Smooth muscle cell (in vitro differentiated cells): Measurements from ENCODE around the gene RPS27L. TPM values are rescaled to one million over a fixed set of nuclear protein-coding genes. Genes with fewer than 3 reads are reported as not detected.

Experiments used
- DNase-seq: peaks from one replicate; lab custom pipeline; 2025; ENCODE audit not compliant: unreplicated experiment; lab: John Stamatoyannopoulos, UW
- H2AFZ ChIP-seq: fragments of 200-600 bp; sonication (generic); 2 replicates; pipeline ENCODE4 v1.6.0; 2016; ENCODE audit warnings: antibody characterized with exemption, low read depth, mild to moderate bottlenecking
- H3F3A ChIP-seq: fragments of 200-600 bp; sonication (generic); 2 replicates; pipeline ENCODE4 v1.6.0; 2017; ENCODE audit warnings: antibody characterized with exemption, low read depth
- H3K27ac ChIP-seq: fragments of 200-600 bp; sonication (generic); 2 replicates; pipeline ENCODE4 v1.5.1; 2016; ENCODE audit warnings: low read depth, mild to moderate bottlenecking
- H3K27me3 ChIP-seq: fragments of 200-600 bp; sonication (generic); 2 replicates; pipeline ENCODE4 v1.6.1; 2016; ENCODE audit warnings: low read depth, mild to moderate bottlenecking
- H3K36me3 ChIP-seq: fragments of 200-600 bp; sonication (generic); 2 replicates; pipeline ENCODE4 v1.5.1; 2016; ENCODE audit warnings: low read depth
- H3K4me1 ChIP-seq: fragments of 200-600 bp; sonication (generic); 2 replicates; pipeline ENCODE4 v1.5.1; 2016; ENCODE audit warnings: low read depth
- H3K4me2 ChIP-seq: fragments of 200-600 bp; sonication (generic); 2 replicates; pipeline ENCODE4 v1.6.0; 2016; ENCODE audit warnings: mild to moderate bottlenecking
- H3K4me3 ChIP-seq: fragments of 200-600 bp; sonication (generic); 2 replicates; pipeline ENCODE4 v1.5.1; 2016; ENCODE audit warnings: mild to moderate bottlenecking
- H3K79me2 ChIP-seq: fragments of 200-600 bp; sonication (generic); 2 replicates; pipeline ENCODE4 v1.6.0; 2016; ENCODE audit warnings: low read depth, mild to moderate bottlenecking
- H3K9ac ChIP-seq: fragments of 200-600 bp; sonication (generic); 2 replicates; pipeline ENCODE4 v1.6.0; 2016; ENCODE audit warnings: low read depth
- H3K9me3 ChIP-seq: fragments of 200-600 bp; sonication (generic); replicated peaks from 2 replicates; pipeline ENCODE4 v1.5.1; 2016; ENCODE audit warnings: low read depth
- H4K20me1 ChIP-seq: fragments of 200-600 bp; sonication (generic); 2 replicates; pipeline ENCODE4 v1.6.0; 2016; ENCODE audit warnings: low read depth
- WGBS: methylation state at CpG from one replicate; pipeline ENCODE4 v1.1.7; 2016; ENCODE audit warnings: low lambda C conversion rate; 5-methylcytosine and 5-hydroxymethylcytosine counted together
- polyA plus RNA-seq: library from polyadenylated mRNA; unstranded; fragments of >200 nt; fragmentation: Nextera tagmentation; extraction: Ambion mirVana; gene quantifications from 2 replicates; pipeline ENCODE4 v1.2.1, GENCODE V29; 2016
- total RNA-seq: library from RNA; depleted of rRNA; stranded (reverse); fragments of >200 nt; gene quantifications from 2 replicates; pipeline ENCODE4 v1.2.3, GENCODE V29; 2014
- TF ChIP-seq, protein P1 (sequence below): fragments of 200-600 bp; sonication (generic); IDR thresholded peaks from 2 replicates; pipeline ENCODE4 v1.5.1; 2017; ENCODE audit warnings: borderline replicate concordance, mild to moderate bottlenecking, antibody characterized with exemption; ENCODE audit not compliant: insufficient read depth, poor library complexity, severe bottlenecking

The RPS27L gene
- total and polyA plus RNA-seq, 2 experiments from 2014 or later = 180 to 641 TPM

DNA sequence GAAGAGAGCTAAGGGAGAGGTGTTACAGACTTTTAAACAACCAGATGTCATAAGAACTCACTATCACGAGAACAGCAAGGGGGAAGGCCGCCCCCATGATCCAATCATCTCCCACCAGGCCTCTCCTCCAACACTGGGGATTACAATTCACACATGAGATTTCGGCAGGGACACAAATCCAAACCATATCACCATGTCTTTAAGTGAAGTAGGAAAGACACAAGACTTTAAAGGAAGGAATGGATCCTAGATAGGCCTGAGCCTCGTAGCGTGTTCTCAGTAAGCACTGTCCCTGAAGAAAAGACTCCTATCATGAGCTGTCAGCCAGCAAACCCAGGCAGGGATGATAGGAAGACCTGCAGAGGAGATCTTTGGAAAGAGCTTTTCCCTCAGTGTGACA lies 15.1 kb upstream of the RPS27L start:
- H3K4me1 ChIP-seq = peaks cover 8% of the 10 kb centered on the region
- no peak overlapping the region for H3K9ac ChIP-seq
- TF ChIP-seq, protein P1, sequence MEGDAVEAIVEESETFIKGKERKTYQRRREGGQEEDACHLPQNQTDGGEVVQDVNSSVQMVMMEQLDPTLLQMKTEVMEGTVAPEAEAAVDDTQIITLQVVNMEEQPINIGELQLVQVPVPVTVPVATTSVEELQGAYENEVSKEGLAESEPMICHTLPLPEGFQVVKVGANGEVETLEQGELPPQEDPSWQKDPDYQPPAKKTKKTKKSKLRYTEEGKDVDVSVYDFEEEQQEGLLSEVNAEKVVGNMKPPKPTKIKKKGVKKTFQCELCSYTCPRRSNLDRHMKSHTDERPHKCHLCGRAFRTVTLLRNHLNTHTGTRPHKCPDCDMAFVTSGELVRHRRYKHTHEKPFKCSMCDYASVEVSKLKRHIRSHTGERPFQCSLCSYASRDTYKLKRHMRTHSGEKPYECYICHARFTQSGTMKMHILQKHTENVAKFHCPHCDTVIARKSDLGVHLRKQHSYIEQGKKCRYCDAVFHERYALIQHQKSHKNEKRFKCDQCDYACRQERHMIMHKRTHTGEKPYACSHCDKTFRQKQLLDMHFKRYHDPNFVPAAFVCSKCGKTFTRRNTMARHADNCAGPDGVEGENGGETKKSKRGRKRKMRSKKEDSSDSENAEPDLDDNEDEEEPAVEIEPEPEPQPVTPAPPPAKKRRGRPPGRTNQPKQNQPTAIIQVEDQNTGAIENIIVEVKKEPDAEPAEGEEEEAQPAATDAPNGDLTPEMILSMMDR = no peak
- no peak overlapping the region for H3K27ac ChIP-seq
- H3K4me2 ChIP-seq = no peak overlapping the region
- H3K9me3 ChIP-seq = no peaks in the 10 kb centered on the region
- H2AFZ ChIP-seq = no peak overlapping the region
- whole genome bisulfite sequencing = 88% methylated on average over 5 of the region's 5 CpGs
- H3K36me3 ChIP-seq = no peaks in the 10 kb centered on the region
- H4K20me1 ChIP-seq = no peaks in the 10 kb centered on the region
- no peaks in the 10 kb centered on the region for H3F3A ChIP-seq
- H3K4me3 ChIP-seq = no peak overlapping the region
- no peaks in the 10 kb centered on the region for H3K79me2 ChIP-seq
- no peak for DNase-seq
- H3K27me3 ChIP-seq = no peaks in the 10 kb centered on the region

DNA sequence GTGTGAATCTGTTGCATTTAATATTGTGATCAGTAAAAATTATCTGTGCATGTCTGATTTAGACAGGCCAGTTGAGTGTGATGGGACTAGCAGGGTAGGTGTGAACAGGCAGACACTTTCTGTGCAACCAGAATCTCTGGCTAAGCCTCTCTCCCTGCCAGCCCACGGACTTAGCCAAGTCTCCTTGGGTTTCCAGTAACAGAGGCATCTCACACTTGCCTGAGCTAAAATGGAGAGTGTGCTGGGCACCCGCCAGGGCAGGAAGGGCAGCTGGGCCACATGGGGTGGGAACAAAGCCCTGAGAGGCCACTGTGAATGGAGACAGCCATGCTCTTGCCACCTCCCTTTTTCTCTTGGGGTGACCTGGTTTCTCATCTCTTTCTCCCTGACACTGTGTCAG lies 12.5 kb upstream of the RPS27L start:
- H3K9me3 ChIP-seq = no peaks in the 10 kb centered on the region
- no peaks in the 10 kb centered on the region for H3K79me2 ChIP-seq
- WGBS = 90% methylated on average over 2 of the region's 2 CpGs
- no peak overlapping the region for H3K4me3 ChIP-seq
- H3K36me3 ChIP-seq = no peaks in the 10 kb centered on the region
- no peak overlapping the region for H3K4me2 ChIP-seq
- H3K27me3 ChIP-seq = no peaks in the 10 kb centered on the region
- H2AFZ ChIP-seq = no peak overlapping the region
- TF ChIP-seq, protein P1 = no peak
- no peaks in the 10 kb centered on the region for H4K20me1 ChIP-seq
- H3K27ac ChIP-seq = no peak overlapping the region
- H3K9ac ChIP-seq = no peak overlapping the region
- no peaks in the 10 kb centered on the region for H3F3A ChIP-seq
- H3K4me1 ChIP-seq = peaks cover 8% of the 10 kb centered on the region
- DNase-seq = no peak

DNA sequence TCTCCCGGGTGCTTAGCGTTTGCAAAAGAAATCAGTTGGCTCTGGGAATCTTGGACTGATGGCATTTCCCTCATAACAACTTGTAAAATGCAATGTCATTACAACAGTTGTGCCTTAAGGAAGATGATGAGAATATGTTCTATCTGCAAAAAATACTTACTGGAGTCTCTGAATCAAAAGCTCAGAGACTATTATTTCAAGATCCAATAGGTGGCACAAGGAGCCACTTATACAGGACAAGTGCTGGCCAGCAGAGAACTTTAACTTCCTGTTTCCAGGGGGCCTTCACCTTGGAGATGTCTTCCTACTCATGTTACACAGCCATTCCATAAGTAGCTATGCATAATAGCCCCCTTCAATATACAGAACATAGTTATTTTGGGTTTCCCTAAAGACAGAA lies 8.9 kb upstream of the RPS27L start:
- Histone ChIP-seq H4K20me1 (no peaks in the 10 kb centered on the region), H3F3A (no peaks in the 10 kb centered on the region), H3K36me3 (no peaks in the 10 kb centered on the region), H3K79me2 (no peaks in the 10 kb centered on the region), H3K4me2 (no peak overlapping the region), H2AFZ (no peak overlapping the region), H3K4me3 (no peak overlapping the region), H3K27ac (no peak overlapping the region), H3K9ac (no peak overlapping the region), H3K9me3 (no peaks in the 10 kb centered on the region), H3K27me3 (no peaks in the 10 kb centered on the region), H3K4me1 (no peaks in the 10 kb centered on the region)
- DNase-seq = no peak
- TF ChIP-seq, protein P1 = no peak
- 93% methylated on average over 2 of the region's 2 CpGs for WGBS

DNA sequence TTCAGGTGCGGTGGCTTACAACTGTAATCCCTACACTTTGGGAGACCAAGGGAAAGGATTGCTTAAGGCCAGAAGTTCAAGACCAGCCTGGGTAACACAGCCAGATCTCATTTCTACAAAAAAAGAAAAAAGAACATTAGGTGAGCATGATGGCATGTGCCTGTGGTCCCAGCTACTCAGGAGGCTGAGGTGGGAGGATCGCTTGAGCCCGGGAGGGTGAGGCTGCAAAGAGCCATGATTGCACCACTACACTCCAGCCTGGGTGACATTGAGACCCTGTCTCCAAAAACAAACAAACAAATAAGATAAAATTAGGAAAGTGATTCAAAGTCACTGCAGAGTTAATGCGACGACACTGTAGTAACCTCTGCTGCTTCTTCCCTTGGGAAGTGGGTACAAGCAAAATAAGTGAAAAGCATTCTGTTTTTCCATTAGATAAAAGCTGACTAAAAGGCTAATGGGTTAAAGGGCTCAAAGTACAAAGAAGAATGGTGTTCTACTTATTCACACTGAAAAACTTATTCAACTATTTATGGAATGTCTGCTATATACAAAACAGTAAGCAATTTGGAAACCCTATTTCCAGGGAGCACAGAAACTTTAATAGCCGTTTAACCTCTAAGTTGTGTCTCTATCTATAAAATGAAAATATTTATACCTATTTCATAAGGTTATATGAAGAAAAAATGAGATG lies 8.0 kb upstream of the RPS27L start:
- no peaks in the 10 kb centered on the region for H3K4me1 ChIP-seq
- no peaks in the 10 kb centered on the region for H3K79me2 ChIP-seq
- DNase-seq = no peak
- no peak overlapping the region for H2AFZ ChIP-seq
- H3K4me2 ChIP-seq = no peak overlapping the region
- no peaks in the 10 kb centered on the region for H4K20me1 ChIP-seq
- WGBS = 92% methylated on average over 6 of the region's 6 CpGs
- H3K4me3 ChIP-seq = no peak overlapping the region
- H3F3A ChIP-seq = no peaks in the 10 kb centered on the region
- no peaks in the 10 kb centered on the region for H3K9me3 ChIP-seq
- no peaks in the 10 kb centered on the region for H3K27me3 ChIP-seq
- H3K9ac ChIP-seq = no peak overlapping the region
- H3K36me3 ChIP-seq = no peaks in the 10 kb centered on the region
- H3K27ac ChIP-seq = no peak overlapping the region
- TF ChIP-seq, protein P1 = no peak
